Neural progenitor cell (in vitro differentiated cells): ENCODE results near the gene PADI2. TPM values are rescaled to one million over a fixed set of nuclear protein-coding genes. Genes with fewer than 3 reads are reported as not detected.

Experiments used
- DNase-seq: peaks from one replicate; pipeline ENCODE4 v3.0.0-alpha.2; 2016; ENCODE audit warnings: low spot score
- H2AFZ ChIP-seq: fragments of 200-600 bp; sonication (generic); replicated peaks from 2 replicates; pipeline ENCODE4 v1.6.1; 2016; ENCODE audit warnings: antibody characterized with exemption
- H3F3A ChIP-seq: fragments of 200-600 bp; sonication (generic); 2 replicates; pipeline ENCODE4 v1.6.1; 2016; ENCODE audit warnings: antibody characterized with exemption, low read depth
- H3K27ac ChIP-seq: fragments of 200-600 bp; sonication (generic); 2 replicates; pipeline ENCODE4 v1.5.1; 2016; ENCODE audit warnings: mild to moderate bottlenecking
- H3K27me3 ChIP-seq: fragments of 200-600 bp; sonication (generic); 2 replicates; pipeline ENCODE4 v1.6.1; 2016; ENCODE audit warnings: mild to moderate bottlenecking, moderate library complexity
- H3K36me3 ChIP-seq: fragments of 200-600 bp; sonication (generic); 2 replicates; pipeline ENCODE4 v1.5.1; 2016
- H3K4me1 ChIP-seq: fragments of 200-600 bp; sonication (generic); 2 replicates; pipeline ENCODE4 v1.6.1; 2016; ENCODE audit warnings: mixed run types
- H3K4me2 ChIP-seq: fragments of 200-600 bp; sonication (generic); 2 replicates; pipeline ENCODE4 v1.6.1; 2016
- H3K4me3 ChIP-seq: fragments of 200-600 bp; sonication (generic); 2 replicates; pipeline ENCODE4 v1.5.1; 2016
- H3K79me2 ChIP-seq: fragments of 200-600 bp; sonication (generic); 2 replicates; pipeline ENCODE4 v1.6.1; 2016; ENCODE audit warnings: low read depth
- H3K9ac ChIP-seq: fragments of 200-600 bp; sonication (generic); 2 replicates; pipeline ENCODE4 v1.6.1; 2016
- H3K9me3 ChIP-seq: fragments of 200-600 bp; sonication (generic); 2 replicates; pipeline ENCODE4 v1.5.1; 2016; ENCODE audit warnings: low read depth
- H4K20me1 ChIP-seq: fragments of 200-600 bp; sonication (generic); 2 replicates; pipeline ENCODE4 v1.6.1; 2016; ENCODE audit warnings: low read depth
- H3K27ac Mint-ChIP-seq: 3 replicates; pipeline ENCODE4 v1.8.0; 2021; ENCODE audit warnings: mixed read lengths
- H3K27me3 Mint-ChIP-seq: 2 replicates; pipeline ENCODE4 v1.8.0; 2022; ENCODE audit warnings: low read depth, mild to moderate bottlenecking, inconsistent platforms, moderate library complexity, mixed read lengths; ENCODE audit not compliant: insufficient read depth
- H3K36me3 Mint-ChIP-seq: 3 replicates; pipeline ENCODE4 v1.8.0; 2021; ENCODE audit warnings: mixed read lengths
- H3K4me1 Mint-ChIP-seq: 3 replicates; pipeline ENCODE4 v1.8.0; 2021; ENCODE audit warnings: mixed read lengths
- H3K4me3 Mint-ChIP-seq: 3 replicates; pipeline ENCODE4 v1.8.0; 2021; ENCODE audit warnings: mild to moderate bottlenecking, moderate library complexity, mixed read lengths
- H3K9me3 Mint-ChIP-seq: 3 replicates; pipeline ENCODE4 v1.8.0; 2020; ENCODE audit warnings: mixed read lengths
- CTCF ChIP-seq: fragments of 200-600 bp; sonication (generic); IDR thresholded peaks from 2 replicates; pipeline ENCODE4 v1.5.1; 2017; ENCODE audit warnings: antibody characterized with exemption, mild to moderate bottlenecking
- EZH2 ChIP-seq: fragments of 200-600 bp; sonication (generic); IDR thresholded peaks from 2 replicates; pipeline ENCODE4 v1.6.1; 2017; ENCODE audit warnings: antibody characterized with exemption, mild to moderate bottlenecking, moderate library complexity
- EZH2phosphoT487 ChIP-seq: fragments of 200-600 bp; sonication (generic); IDR thresholded peaks from 2 replicates; pipeline ENCODE4 v1.6.1; 2017; ENCODE audit warnings: antibody characterized with exemption
- total RNA-seq: library from RNA; depleted of rRNA; stranded (reverse); fragments of >200 nt; gene quantifications from 2 replicates; pipeline ENCODE4 v1.2.3, GENCODE V29; 2015; ENCODE audit warnings: low replicate concordance

Gene PADI2
- total RNA-seq, 1 donor from 2014 or later = 0.77 TPM

GRCh38 chr1:17086751-17087150 lies 32.5 kb downstream of the PADI2 start:
- Histone ChIP-seq H3K27me3 (no peaks in the 10 kb centered on the region), H2AFZ (no peak overlapping the region), H4K20me1 (no peaks in the 10 kb centered on the region), H3F3A (no peaks in the 10 kb centered on the region), H3K36me3 (no peaks in the 10 kb centered on the region), H3K4me1 (no peaks in the 10 kb centered on the region), H3K27ac (no peak overlapping the region), H3K4me3 (no peak overlapping the region), H3K9ac (no peak overlapping the region), H3K4me2 (no peak overlapping the region), H3K79me2 (no peaks in the 10 kb centered on the region), H3K9me3 (no peaks in the 10 kb centered on the region)
- Mint-ChIP-seq H3K9me3 (no peaks in the 10 kb centered on the region), H3K27ac (no peak overlapping the region), H3K36me3 (no peaks in the 10 kb centered on the region), H3K4me3 (no peak overlapping the region), H3K27me3 (peaks cover 12% of the 10 kb centered on the region), H3K4me1 (peaks cover 11% of the 10 kb centered on the region)
- DNase-seq = no peak
- no peak for TF ChIP-seq EZH2
- TF ChIP-seq CTCF = no peak
- no peak for TF ChIP-seq EZH2phosphoT487

- Mint-ChIP-seq H3K9me3 (no peaks in the 10 kb centered on the region), H3K27me3 (peaks cover 5% of the 10 kb centered on the region), H3K4me1 (peaks cover 8% of the 10 kb centered on the region), H3K36me3 (no peaks in the 10 kb centered on the region), H3K27ac (no peak overlapping the region), H3K4me3 (no peak overlapping the region)
- Histone ChIP-seq H3K27me3 (no peaks in the 10 kb centered on the region), H3K9ac (no peak overlapping the region), H2AFZ (no peak overlapping the region), H3K27ac (no peak overlapping the region), H3K4me3 (no peak overlapping the region), H4K20me1 (no peaks in the 10 kb centered on the region), H3K36me3 (no peaks in the 10 kb centered on the region), H3K9me3 (no peaks in the 10 kb centered on the region), H3K4me1 (no peaks in the 10 kb centered on the region), H3F3A (no peaks in the 10 kb centered on the region), H3K4me2 (no peak overlapping the region), H3K79me2 (no peaks in the 10 kb centered on the region)
- TF ChIP-seq EZH2 = no peak
- TF ChIP-seq EZH2phosphoT487 = no peak
- TF ChIP-seq CTCF = no peak
- no peak for DNase-seq
Observed at GRCh38 chr1:17084787-17085186, 34.5 kb downstream of the PADI2 start.

- H3F3A ChIP-seq = no peaks in the 10 kb centered on the region
- no peaks in the 10 kb centered on the region for H3K36me3 ChIP-seq
- no peak for TF ChIP-seq EZH2phosphoT487
- no peak for TF ChIP-seq EZH2
- TF ChIP-seq CTCF = no peak
- H4K20me1 ChIP-seq = no peaks in the 10 kb centered on the region
- no peak overlapping the region for H3K27ac ChIP-seq
- H3K79me2 ChIP-seq = no peaks in the 10 kb centered on the region
- no peaks in the 10 kb centered on the region for H3K36me3 Mint-ChIP-seq
- no peaks in the 10 kb centered on the region for H3K27me3 ChIP-seq
- H3K9me3 Mint-ChIP-seq = no peaks in the 10 kb centered on the region
- H3K27ac Mint-ChIP-seq = no peak overlapping the region
- peaks cover 3% of the 10 kb centered on the region for H3K4me1 Mint-ChIP-seq
- no peak overlapping the region for H3K4me3 ChIP-seq
- no peaks in the 10 kb centered on the region for H3K4me1 ChIP-seq
- DNase-seq = no peak
- no peak overlapping the region for H3K4me3 Mint-ChIP-seq
- no peaks in the 10 kb centered on the region for H3K9me3 ChIP-seq
- H2AFZ ChIP-seq = no peak overlapping the region
- H3K4me2 ChIP-seq = no peak overlapping the region
- peaks cover 5% of the 10 kb centered on the region for H3K27me3 Mint-ChIP-seq
- no peak overlapping the region for H3K9ac ChIP-seq
Observed at GRCh38 chr1:17082761-17083160, 36.5 kb downstream of the PADI2 start.
